Effector memory CD8-positive, alpha-beta T cell (primary cell): ENCODE measurements around the gene ANAPC2.

ENCODE experiments used
- ATAC-seq: fragments of 150-1000 bp; cut with Tn5 transposase; replicated peaks from 2 replicates; pipeline ENCODE4 v1.10.0; 2021; ENCODE audit warnings: mild to moderate bottlenecking, moderate library complexity
- DNase-seq, 3 experiments: peaks; one replicate each; pipeline ENCODE4 v3.0.0; 2021
- H3K27ac Mint-ChIP-seq, 2 donors: one replicate each; pipeline ENCODE4 v1.8.0; 2022; ENCODE audit warnings: mild to moderate bottlenecking in 2 of 2, mixed read lengths in 2 of 2, moderate library complexity in 2 of 2
- H3K27me3 Mint-ChIP-seq, 2 donors: one replicate each; pipeline ENCODE4 v1.8.0; 2022; ENCODE audit warnings: mixed read lengths in 2 of 2
- H3K36me3 Mint-ChIP-seq: one replicate; pipeline ENCODE4 v1.8.0; 2022; ENCODE audit warnings: mild to moderate bottlenecking, moderate library complexity, mixed read lengths; ENCODE audit not compliant: insufficient read depth
- H3K4me1 Mint-ChIP-seq, 2 donors: one replicate each; pipeline ENCODE4 v1.8.0; 2022; ENCODE audit warnings: low read depth in 2 of 2, mixed read lengths in 2 of 2
- H3K4me3 Mint-ChIP-seq, 2 donors: one replicate each; pipeline ENCODE4 v1.8.0; 2022; ENCODE audit warnings: mild to moderate bottlenecking in 2 of 2, mixed read lengths in 2 of 2, moderate library complexity in 2 of 2
- H3K9me3 Mint-ChIP-seq, 2 donors: one replicate each; pipeline ENCODE4 v1.8.0; 2022; ENCODE audit warnings: mixed read lengths in 2 of 2

ANAPC2 gene

DNA sequence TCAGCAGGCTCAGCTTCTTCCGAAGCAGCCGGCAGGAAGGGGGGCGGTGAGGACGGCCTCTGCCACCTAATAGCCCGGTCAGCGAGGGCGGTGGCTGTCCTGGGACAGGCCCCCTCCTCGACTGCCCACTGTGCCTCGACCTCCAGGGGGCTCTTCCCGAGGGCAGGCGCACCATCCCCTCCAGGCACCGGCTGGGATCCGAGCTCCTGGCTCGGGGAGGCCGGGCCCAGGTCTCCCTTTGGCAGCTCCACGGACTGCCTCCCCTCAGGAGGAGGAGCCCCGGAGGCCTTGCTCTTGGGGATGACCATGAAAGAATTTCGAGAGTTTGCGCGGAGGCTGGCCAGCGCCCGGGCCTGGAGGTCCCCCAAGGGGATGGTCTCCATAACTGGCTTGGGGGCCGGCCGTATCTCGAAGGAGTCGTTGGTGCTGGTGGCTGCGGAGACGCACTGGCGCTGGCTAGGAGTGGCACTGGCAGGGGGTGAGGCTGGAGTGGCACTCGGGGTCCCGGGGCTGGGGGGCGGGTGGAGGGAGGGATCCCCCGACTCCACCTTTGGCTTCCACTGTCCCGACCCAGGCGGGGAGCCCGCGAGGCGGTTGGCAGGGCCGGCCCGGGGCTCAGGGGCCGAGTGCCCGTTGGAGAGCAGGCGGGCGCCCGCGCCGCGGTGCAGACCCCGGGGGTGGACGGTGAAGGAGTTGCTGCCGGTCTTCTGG is 11.2 kb upstream of the ANAPC2 start:
- Mint-ChIP-seq H3K27me3 (no peaks in the 10 kb centered on the region), H3K4me3 (peak overlapping the region; percentile 77 to 85), H3K36me3 (peaks cover 15% of the 10 kb centered on the region), H3K9me3 (no peaks in the 10 kb centered on the region), H3K27ac (peak overlapping the region in 1 of 2 donors; percentile 83), H3K4me1 (peaks cover 8 to 16% of the 10 kb centered on the region in 2 donors)
- DNase-seq (no peak), ATAC-seq (no peak)

DNA sequence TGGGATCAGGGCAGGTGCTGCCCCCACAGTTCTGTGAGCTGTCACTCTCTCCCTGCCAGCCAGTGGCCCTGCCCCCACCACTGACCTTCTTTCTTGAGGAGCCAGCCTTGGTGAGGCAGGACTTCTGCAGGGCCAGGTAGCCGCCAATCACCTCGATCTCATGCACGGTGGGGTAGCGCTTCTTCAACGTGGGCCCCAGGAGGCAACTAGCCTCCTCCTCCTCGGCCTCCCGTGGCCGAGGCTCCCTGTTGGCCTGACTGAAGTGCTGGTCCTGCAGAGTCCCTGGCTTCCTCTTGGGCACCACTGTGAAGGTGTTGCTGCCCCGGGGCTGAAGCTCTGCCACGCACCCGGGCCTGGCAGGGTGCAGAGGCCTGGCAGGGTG is 10.5 kb upstream of the ANAPC2 start:
- peak overlapping the region in 1 of 2 donors; percentile 85 for H3K4me3 Mint-ChIP-seq
- DNase-seq: no peak
- no peaks in the 10 kb centered on the region for H3K9me3 Mint-ChIP-seq
- H3K36me3 Mint-ChIP-seq: peaks cover 8% of the 10 kb centered on the region
- H3K4me1 Mint-ChIP-seq: peaks cover 8 to 14% of the 10 kb centered on the region in 2 donors
- no peaks in the 10 kb centered on the region for H3K27me3 Mint-ChIP-seq
- ATAC-seq: no peak
- no peak overlapping the region for H3K27ac Mint-ChIP-seq

DNA sequence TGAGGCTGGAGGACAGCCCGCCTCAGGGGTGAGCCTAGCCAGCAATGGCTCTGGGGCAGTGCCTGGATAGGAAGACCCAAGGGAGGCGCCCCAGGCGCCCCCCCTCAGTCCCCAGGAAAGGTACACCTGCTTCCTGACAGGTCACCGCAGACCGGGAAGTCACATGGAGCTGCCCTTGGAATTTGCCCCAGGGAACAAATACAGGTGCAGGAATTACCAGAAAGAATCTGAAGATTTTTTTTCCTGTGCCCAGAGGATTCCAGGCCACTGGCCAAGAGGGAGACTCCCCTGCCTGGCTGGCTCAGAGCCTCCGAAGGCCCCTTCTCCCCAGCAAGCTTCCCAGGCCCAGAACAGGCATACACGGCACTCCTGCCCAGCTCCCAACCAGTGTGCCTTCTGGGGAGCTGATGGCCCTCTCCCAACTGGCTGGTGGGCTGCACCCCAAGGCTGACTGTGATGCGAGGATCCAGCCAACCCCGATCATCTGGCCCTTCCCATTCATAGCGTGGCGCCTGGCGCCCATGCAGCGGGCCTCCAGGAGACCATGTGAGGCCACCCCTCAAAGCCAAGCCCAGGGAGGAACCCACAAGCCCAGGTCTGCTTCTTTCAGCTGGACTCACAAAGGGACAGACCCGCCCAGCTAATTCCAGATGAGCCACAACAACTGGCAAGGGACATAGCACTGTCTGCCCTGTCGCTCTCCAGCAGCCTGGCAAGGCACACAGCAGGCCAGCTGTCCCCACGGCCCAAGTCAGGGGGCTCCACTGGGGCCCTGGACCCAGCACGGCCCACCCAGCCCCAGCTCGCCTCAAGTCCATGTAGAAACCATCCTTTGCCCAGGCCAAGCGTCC is 9.9 kb upstream of the ANAPC2 start:
- Mint-ChIP-seq H3K4me3 (no peak overlapping the region), H3K27me3 (no peaks in the 10 kb centered on the region), H3K4me1 (peaks cover 8 to 14% of the 10 kb centered on the region in 2 donors), H3K27ac (no peak overlapping the region), H3K36me3 (peaks cover 8% of the 10 kb centered on the region), H3K9me3 (no peaks in the 10 kb centered on the region)
- DNase-seq: no peak
- no peak for ATAC-seq

DNA sequence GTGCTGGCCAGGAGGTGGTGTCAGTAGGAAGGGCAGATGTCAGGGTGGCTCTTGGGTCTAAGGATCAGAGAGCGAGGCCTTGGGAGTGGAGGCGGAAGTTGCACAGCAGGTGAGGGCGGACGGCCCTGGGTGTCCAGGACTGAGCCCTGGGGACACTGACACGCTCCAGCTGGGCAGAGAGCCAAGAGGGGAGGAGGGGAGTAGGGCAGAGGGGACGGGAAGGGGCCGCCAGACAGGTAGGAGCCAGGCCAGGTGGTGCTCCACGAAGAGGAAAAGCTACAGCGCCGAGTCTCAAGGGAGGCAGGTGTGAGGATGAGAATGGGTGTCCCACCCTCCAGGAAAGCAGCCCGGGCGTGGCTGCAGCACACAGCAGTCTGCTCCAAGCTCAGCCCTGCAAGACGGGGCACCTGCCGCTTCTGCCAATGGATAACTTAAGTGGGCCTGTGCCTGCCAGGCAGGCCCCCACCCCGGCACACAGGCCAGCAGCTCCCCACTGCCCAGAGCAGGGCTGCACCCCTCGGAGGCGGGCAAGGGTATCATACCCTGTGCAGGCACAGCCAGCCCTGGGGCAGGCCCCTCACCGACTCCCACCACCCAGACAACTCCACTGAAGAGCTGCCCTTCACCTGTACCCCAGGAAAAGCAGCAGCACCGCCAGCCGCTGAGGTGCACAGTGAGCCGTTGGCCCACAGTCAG is 7.3 kb upstream of the ANAPC2 start:
- no peak overlapping the region for H3K27ac Mint-ChIP-seq
- DNase-seq (no peak), ATAC-seq (no peak)
- H3K36me3 Mint-ChIP-seq: peaks cover 13% of the 10 kb centered on the region
- H3K9me3 Mint-ChIP-seq: no peaks in the 10 kb centered on the region
- peaks cover 6% of the 10 kb centered on the region in 2 donors for H3K4me1 Mint-ChIP-seq
- H3K27me3 Mint-ChIP-seq: no peaks in the 10 kb centered on the region
- H3K4me3 Mint-ChIP-seq: no peak overlapping the region

DNA sequence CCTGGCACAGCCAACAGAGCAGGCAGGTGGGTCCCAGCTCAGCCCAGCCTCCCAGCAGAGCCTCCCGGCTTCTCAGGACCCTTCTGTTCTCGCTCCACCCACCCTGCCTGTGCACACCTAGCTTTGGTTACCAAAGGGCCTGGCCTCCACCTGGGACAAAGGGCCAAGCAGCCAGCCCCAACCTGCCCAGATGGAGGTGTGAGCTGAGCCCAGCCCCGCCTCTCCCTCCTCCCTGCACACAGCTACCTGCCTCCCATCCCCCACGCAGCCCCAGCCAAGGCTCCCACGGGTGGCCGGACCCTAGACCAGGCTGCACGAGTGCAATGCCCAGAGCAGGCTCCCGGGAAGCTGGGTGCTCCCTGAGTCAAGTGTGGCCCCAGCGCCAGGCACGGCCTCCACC is 6.5 kb upstream of the ANAPC2 start:
- H3K27ac Mint-ChIP-seq: no peak overlapping the region
- peaks cover 9% of the 10 kb centered on the region in 2 donors for H3K4me1 Mint-ChIP-seq
- no peak for DNase-seq
- no peak for ATAC-seq
- H3K27me3 Mint-ChIP-seq: no peaks in the 10 kb centered on the region
- peaks cover 16% of the 10 kb centered on the region for H3K36me3 Mint-ChIP-seq
- no peak overlapping the region for H3K4me3 Mint-ChIP-seq
- H3K9me3 Mint-ChIP-seq: no peaks in the 10 kb centered on the region

DNA sequence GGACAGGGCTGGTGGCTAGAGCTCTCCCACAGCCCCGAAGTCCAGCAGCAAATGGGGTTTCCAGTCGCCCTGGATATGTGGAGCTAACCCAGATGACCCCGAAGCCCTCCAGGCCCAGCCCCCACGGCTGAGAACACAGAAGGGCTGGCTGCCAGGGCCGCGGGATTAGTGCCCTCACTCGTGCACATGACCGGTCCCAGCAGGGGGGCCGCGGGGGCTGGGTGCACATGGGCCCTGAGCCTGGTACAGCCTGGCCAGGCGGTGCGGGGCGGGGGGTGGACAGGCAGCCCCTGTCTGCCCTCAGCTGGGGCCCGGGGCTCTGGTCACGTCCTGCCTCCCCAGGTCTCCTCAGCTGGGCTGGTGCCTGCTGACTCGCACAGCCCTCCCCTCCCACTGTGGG is 6.0 kb upstream of the ANAPC2 start:
- Mint-ChIP-seq H3K4me1 (peaks cover 11% of the 10 kb centered on the region in 2 donors), H3K36me3 (peaks cover 16% of the 10 kb centered on the region), H3K27me3 (no peaks in the 10 kb centered on the region), H3K4me3 (no peak overlapping the region), H3K27ac (no peak overlapping the region), H3K9me3 (no peaks in the 10 kb centered on the region)
- DNase-seq: no peak
- no peak for ATAC-seq

DNA sequence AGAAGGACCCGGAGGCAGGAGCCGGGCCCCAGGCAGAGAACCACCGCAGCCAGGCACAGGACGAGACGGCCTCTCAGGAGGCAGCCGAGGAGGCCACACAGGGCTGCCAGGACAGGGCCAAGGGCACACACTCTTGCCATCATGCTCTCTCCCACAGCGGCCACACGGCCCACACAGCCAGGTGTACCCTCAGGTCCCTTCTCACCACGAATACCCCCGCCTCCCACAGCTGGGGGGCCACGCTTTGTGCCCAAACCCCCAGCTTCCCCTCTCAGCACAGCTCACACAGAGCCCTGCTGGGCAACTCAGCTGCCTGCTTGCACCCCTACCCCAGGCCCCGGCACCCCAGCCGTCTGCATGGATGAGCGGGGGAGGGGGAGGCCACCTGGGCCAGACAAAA is 5.4 kb upstream of the ANAPC2 start:
- H3K27ac Mint-ChIP-seq: no peak overlapping the region
- no peaks in the 10 kb centered on the region for H3K27me3 Mint-ChIP-seq
- peaks cover 16% of the 10 kb centered on the region in 2 donors for H3K4me1 Mint-ChIP-seq
- DNase-seq (no peak), ATAC-seq (no peak)
- H3K9me3 Mint-ChIP-seq: no peaks in the 10 kb centered on the region
- H3K36me3 Mint-ChIP-seq: peaks cover 18% of the 10 kb centered on the region
- no peak overlapping the region for H3K4me3 Mint-ChIP-seq

DNA sequence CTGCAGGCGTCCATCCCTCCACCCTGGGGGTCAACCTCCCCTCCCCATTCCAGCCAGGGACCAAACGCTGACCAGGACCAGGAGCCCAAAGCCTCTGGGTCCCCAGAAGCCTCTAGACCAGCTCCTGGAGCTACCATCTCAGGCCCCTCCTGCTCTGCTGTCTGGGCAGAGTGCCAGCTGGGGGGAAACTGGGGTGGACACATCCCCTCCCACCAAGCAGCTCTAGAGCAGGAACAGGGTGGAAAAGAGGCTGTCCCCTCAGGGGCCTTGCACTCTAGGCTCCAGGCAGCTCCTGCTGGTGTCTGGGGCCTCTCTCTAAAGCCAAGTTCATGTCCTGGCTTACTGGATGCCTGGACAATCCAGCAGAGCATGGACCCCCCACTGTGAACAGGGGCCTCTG is 4.5 kb upstream of the ANAPC2 start:
- Mint-ChIP-seq H3K4me3 (no peak overlapping the region), H3K4me1 (peaks cover 16 to 18% of the 10 kb centered on the region in 2 donors), H3K27me3 (no peaks in the 10 kb centered on the region), H3K27ac (no peak overlapping the region), H3K9me3 (no peaks in the 10 kb centered on the region), H3K36me3 (peaks cover 25% of the 10 kb centered on the region)
- DNase-seq: no peak
- ATAC-seq: no peak

DNA sequence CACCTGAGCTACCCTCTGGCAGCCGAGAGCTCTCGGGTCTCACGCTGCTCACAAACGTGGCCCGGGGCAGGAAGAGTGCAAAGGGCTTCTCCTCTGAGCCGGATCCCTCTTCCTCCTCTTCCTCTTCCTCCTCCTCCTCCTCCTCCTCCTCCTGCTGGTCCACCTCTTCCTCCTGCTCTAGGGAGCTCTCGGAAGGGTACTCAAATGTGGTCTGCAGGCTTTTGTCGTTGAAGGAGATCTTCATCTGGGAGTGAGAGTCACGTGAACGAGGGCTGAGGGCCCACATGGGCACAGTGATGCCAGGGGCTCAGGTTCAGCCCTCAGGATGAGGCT is 4.1 kb upstream of the ANAPC2 start:
- no peaks in the 10 kb centered on the region for H3K9me3 Mint-ChIP-seq
- no peak overlapping the region for H3K27ac Mint-ChIP-seq

DNA sequence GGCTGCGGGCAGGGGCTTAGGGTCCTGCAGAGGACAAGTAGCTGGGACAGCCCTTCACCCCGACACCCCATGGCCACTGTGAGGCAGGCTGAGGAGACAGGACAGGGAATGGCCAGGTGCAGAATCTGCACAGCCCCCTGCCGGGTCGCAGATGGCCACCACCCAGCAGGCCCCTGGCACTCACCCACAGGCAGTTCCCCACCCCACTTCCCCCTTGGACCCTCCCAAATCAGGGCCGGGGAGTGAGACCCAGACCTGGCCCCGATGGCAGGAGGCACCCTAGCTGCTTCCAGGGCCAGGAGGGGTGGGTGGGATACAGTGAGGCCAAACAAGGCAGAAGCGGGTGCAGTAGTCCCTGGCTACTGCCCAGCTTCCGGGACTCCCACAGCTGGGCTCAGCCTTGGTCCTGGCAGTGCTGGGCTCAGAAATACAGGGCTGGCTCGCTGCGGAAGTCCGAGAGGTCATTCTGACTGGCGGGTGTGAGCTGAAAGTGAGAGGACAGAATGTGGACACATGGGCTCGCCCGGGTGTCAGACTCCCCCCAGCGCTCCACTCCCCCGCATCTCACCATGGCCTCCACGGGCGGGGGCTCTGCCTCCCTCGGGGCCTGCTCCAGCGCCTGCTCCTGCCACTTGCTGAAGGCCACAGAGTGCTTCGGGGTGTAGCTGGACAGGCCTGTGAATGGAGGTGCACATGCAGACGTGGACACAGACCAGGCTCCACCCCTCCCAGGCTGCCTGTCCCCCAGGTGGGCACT is 3.5 kb upstream of the ANAPC2 start:
- Mint-ChIP-seq H3K27ac (peak overlapping the region in 1 of 2 donors; percentile 95), H3K9me3 (no peaks in the 10 kb centered on the region), H3K36me3 (peaks cover 34% of the 10 kb centered on the region), H3K4me1 (peaks cover 23 to 25% of the 10 kb centered on the region in 2 donors), H3K27me3 (no peaks in the 10 kb centered on the region), H3K4me3 (no peak overlapping the region)
- ATAC-seq: no peak
- DNase-seq: no peak

More for the DNA sequence above, 4.1 kb upstream of the ANAPC2 start:
- peaks cover 19 to 23% of the 10 kb centered on the region in 2 donors for H3K4me1 Mint-ChIP-seq
- no peak for ATAC-seq
- peaks cover 30% of the 10 kb centered on the region for H3K36me3 Mint-ChIP-seq
- no peak for DNase-seq
- H3K4me3 Mint-ChIP-seq: no peak overlapping the region
- no peaks in the 10 kb centered on the region for H3K27me3 Mint-ChIP-seq

DNA sequence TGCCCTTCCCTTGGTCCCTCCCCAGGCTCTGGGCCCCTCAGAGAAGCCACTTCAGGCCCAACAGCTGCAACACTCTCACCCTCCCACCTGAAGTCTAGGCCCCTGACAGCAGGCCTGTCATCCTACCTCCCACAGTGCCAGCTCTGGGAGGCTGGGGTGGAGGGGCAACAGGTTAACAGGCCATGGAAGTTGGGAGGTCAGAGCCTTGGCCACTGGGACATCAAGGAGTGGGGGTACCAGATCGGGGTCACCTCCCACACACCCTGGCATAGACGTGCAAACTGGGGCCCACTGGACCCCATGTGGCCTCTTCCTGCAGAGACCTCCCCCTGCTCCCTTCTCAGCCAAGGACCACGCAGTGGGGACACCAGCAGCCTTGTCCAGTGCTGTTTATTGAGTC is 2.9 kb upstream of the ANAPC2 start:
- no peak for ATAC-seq
- Mint-ChIP-seq H3K36me3 (peaks cover 34% of the 10 kb centered on the region), H3K4me3 (peak overlapping the region in 1 of 2 donors; percentile 51), H3K27ac (peak overlapping the region; percentile 86 to 95), H3K9me3 (no peaks in the 10 kb centered on the region), H3K4me1 (peaks cover 29% of the 10 kb centered on the region in 2 donors), H3K27me3 (no peaks in the 10 kb centered on the region)
- no peak for DNase-seq

DNA sequence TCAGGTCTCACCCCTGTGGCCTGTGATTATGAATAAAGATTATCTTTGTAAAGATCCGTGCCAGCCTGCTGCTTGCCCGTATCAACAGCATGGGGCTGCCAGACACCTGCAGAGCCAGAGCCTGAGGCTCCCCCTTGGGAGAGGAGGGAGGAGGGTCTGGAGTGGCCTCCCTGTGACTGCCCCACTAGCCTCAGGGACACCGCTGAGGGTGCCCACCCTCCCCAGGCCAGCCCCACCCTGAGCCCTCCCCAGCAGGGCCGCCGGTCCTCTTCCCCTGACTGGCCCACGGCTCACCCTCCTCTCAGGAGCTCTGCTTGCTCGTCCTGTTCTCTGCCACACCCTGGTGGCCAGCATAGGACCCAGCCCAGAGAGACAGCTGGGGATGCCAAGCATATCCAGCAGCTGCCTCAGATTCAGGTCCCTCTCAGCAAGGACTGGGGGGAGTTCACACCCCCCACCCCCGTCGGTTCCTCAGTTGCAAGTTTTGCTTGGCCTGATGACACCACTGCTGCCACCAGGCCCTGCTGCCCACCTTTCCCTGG is 2.0 kb upstream of the ANAPC2 start:
- no peaks in the 10 kb centered on the region for H3K9me3 Mint-ChIP-seq
- ATAC-seq: no peak
- peaks cover 29 to 31% of the 10 kb centered on the region in 2 donors for H3K4me1 Mint-ChIP-seq
- peak overlapping the region; percentile 86 to 95 for H3K27ac Mint-ChIP-seq
- DNase-seq: no peak
- H3K4me3 Mint-ChIP-seq: peak overlapping the region; percentile 91 to 92
- H3K36me3 Mint-ChIP-seq: peaks cover 34% of the 10 kb centered on the region
- no peaks in the 10 kb centered on the region for H3K27me3 Mint-ChIP-seq
